Stimulated activated CD8-positive, alpha-beta memory T cell treated with anti-CD3 and anti-CD28 coated beads, Interleukin-4, amount 100 ng/mL, for 24 hours (primary cell): Measurements from ENCODE around the gene FAM168B.

ENCODE experiments used
- DNase-seq: peaks from one replicate; pipeline ENCODE4 v3.0.0-alpha.2; 2020; ENCODE audit warnings: low read depth

Gene FAM168B

GRCh38 chr2:131039908-131040660, 53.2 kb downstream of the FAM168B start:
- DNase-seq: no peak

- DNase-seq: no peak
Observed at GRCh38 chr2:131039535-131039907, 53.7 kb downstream of the FAM168B start.

- no peak for DNase-seq
Observed at GRCh38 chr2:131039101-131039440, 54.2 kb downstream of the FAM168B start.

DNA sequence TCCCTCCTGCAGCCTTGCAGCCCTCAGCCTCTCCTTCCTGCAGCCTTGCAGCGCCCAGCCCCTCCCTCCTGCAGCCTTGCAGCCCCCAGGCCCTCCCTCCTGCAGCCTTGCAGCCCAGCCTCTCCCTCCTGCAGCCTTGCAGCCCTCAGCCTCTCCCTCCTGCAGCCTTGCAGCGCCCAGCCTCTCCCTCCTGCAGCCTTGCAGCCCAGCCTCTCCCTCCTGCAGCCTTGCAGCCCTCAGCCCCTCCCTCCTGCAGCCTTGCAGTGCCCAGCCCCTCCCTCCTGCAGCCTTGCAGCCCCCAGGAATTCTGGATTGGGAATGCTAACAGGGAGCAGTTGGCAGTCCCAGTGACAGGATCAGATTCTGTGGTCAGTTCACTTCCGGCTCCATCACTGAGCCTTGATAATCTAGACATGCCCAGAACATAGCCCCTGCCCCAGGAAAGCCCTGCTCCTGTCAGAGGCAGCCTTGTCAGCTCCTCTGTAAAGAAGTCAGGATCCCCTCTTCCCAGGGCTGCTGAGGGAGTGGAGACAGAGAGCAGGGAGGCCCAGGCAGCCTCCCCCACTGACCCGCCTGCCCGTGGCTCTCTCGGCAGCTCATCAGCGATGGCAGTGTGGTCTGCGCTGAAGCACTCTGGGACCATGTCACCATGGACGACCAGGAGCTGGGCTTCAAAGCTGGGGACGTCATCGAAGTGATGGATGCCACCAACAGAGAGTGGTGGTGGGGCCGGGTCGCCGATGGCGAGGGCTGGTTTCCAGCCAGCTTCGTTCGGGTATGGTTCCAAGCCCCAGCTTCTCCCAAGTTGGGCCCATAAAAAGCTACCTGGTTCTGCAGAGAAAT, 54.8 kb downstream of the FAM168B start:
- DNase-seq: no peak

DNA sequence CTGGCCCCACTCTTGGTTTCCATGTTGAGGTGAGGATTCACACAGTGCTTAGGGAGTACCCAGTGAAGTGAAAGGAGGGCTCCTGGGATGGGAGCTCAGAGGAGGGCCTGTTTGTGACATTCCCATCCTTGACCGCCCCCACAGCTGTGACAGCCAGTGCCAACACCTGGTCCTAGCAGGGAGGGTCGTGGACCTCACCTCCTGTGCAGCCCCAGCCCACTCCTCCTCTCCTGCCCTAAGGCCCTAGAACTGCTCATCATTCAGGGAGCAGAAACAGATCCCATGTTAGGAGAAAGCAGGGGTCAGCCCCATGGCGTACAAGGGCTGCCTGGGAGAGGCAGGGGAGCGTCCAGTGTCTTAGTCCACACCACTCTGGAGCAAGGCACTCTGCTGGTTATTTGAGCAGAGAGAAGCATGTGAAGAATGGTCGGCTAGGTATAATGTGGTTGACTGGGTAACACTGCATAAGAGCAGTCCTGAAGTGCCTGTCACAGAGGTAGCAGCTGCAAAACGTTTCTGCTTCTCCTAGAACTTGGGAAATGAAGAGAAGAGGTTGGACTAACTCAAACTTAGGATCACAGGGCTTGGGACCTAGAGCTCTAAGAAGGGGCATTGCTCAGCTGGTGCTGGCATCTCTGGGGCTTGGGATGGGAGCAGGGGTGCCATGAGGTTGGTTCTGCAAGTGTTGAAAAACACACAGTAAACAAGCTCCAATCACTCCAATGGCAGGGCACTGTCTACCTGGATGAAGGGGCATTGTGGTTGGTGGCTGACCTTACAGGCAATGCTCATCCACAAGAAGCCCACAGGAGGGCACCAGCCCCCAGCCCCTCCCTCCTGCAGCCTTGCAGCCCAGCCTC, 55.6 kb downstream of the FAM168B start:
- DNase-seq: no peak

GRCh38 chr2:131036696-131037397, 56.4 kb downstream of the FAM168B start:
- no peak for DNase-seq

DNA sequence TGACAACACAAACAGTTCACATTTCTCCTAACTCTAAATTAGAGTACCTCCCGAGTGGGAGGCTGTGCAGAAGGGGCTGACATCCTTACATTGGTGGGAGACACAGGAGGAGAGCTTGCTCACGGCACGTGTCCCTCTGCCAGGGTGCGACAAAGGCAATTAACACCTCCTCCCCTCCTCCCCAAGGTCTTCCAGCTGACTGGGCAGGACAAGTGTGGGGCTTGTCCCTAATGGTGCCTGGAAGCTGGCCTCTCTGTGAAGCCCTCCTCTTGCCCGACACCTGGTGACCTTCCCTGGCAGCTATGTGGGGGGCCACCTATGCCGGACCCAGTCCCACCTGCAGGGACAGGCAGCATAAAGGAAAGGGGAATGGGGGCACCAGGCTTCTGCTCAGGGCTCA, 57.0 kb downstream of the FAM168B start:
- no peak for DNase-seq

GRCh38 chr2:131035826-131036231, 57.4 kb downstream of the FAM168B start:
- DNase-seq: no peak

- no peak for DNase-seq
Observed at GRCh38 chr2:131035112-131035825, 58.0 kb downstream of the FAM168B start.

DNA sequence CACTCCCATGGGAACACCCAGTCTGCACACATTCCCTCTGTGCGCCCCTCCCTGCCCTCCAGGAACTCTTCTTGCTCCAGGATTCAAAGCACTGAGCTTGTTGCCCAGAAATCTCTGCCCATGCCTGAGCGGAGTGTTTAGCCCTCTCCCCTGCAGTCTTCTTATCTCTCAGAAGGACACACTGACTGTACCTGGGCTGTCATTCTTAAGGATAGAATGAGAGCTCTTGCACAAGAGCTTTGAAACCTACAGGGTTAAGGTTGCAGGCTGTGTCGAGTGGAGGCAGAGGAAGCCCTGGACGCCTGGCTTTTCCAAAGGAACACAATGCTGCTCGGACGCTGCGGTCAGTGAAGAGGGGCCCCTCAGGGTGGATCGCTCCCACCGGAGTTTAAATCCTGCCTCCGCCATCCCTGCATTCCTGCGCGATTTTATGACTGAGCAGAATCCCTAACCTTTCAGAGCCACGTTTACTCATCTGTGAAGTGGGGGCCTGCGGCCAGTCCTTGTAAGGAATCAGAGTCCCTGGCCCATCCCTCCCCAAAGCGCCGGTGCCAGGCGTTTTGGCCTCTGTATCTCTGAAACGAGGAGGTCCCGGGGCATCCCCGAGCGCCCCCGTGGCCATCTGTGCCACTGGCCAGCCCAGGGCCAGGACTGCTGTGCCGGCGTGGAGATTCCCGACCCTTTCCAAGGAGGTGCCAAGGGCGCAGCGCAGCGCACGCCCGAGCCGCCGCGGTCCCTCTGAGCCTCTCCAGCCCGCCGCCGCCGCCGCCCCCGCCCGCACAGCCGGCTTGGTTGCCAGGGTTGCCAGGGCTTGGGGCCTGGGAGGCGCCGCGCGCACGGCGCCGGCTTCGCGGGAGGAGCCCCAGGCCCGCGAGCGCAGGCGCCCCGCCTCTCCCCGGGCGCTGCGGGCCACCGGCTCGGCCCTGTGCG, 58.9 kb downstream of the FAM168B start:
- DNase-seq: no peak

- DNase-seq: no peak
Observed at GRCh38 chr2:131033786-131034121, 59.5 kb downstream of the FAM168B start.

DNA sequence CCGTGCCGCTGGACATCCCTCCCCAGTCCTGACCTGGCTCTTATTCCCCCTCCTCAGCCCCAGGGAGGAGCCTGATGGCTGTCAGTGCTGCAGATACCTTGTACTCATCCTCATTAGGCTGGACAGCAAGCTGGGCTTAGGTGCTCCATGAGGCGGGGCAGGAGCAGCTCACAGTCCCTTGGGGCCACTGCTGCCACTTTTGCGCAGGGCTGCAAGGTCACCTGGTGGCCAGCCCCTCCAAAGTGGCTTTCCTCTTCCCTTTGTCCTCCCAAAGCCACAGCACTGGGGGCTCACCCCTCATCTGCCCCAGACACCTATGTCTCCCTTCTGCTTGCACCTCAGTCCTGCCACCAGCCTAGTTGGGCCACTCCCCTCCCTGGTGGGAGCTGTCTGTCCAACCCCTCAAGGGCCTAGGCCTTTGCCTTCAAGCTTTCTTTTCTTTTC, 60.8 kb downstream of the FAM168B start:
- no peak for DNase-seq

DNA sequence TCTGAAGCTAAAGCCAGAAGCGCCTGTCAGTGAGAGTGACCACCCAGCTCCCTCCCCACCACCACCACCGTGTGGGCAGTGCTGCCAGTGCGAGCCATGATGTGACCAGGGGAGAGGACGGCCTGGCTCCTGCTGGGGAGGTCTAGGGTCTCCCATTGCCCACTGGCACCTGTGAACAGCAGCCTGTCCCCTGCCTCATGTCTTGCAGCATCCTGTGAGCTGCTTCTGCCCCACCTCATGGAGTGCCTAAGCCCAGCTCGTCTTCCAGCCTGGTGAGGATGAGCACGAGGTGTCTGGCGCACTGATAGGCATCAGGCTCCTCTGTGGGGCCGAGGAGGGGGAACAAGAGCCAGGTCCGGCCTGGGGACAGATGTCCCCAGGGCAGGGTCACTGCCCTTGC, 61.4 kb downstream of the FAM168B start:
- DNase-seq: no peak

GRCh38 chr2:131031431-131031841, 61.8 kb downstream of the FAM168B start:
- no peak for DNase-seq

GRCh38 chr2:131030478-131030971, 62.7 kb downstream of the FAM168B start:
- no peak for DNase-seq

- no peak for DNase-seq
Observed at GRCh38 chr2:131029812-131030211, 63.4 kb downstream of the FAM168B start.

DNA sequence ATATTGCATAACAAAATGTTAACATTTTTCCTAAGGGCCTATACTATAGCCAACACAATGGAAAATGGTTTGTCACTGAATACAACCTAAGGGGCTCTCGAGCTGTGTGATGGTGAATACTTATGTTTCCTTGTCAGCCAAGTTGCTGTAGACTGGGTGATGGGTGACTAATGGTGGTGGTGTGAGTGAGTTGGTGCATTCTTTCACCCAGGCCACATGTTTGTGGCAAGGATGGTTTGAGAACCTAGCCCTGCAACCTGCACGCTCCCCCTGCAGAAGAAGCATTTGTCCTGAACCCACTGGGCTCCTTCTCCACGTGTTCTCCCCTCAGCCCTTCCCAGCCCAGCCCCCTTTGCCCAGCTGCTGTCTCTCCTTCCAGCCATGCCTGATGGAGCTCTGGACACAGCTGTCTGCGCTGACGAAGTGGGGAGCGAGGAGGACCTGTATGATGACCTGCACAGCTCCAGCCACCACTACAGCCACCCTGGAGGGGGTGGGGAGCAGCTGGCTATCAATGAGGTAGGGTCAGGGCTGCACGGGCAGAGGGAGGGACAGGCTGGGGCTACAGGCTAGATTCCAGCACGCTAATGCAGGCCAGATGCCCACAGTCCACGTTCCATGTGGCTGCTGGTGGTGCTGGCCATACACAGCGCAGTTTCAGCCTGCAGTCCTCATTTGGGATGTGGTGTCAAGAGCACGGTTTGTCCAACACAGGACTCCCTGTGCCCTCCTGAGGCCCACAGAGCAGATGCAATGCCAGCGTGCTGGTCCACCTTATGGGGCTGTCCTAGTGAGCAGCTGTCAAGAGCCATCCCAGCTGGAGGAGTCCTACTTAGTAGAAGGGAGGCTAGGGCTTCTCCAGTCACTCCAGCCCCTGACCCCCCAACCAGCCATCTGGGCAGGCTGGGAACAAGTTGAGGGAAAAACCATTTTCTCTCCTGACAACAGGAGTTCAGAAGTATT, 65.4 kb downstream of the FAM168B start:
- no peak for DNase-seq

- DNase-seq: no peak
Observed at GRCh38 chr2:131026919-131027318, 66.3 kb downstream of the FAM168B start.

GRCh38 chr2:131023758-131024157, 69.5 kb downstream of the FAM168B start:
- DNase-seq: no peak
